H1 (cell line): ENCODE data around the gene ENTPD1. TPM values are rescaled to one million over a fixed set of nuclear protein-coding genes. Genes with fewer than 3 reads are reported as not detected.

ENCODE experiments used
- MAFK ChIP-seq: IDR thresholded peaks from 2 replicates; pipeline ENCODE4 v1.6.1; 2012; ENCODE audit warnings: low read depth, mild to moderate bottlenecking, improper control_type of control experiment, low read length
- SUZ12 ChIP-seq: fragments of 200-600 bp; sonication (generic); IDR thresholded peaks from 2 replicates; pipeline ENCODE4 v1.6.1; 2012; ENCODE audit warnings: mild to moderate bottlenecking, inconsistent platforms, low read length, moderate library complexity, mixed read lengths
- polyA plus RNA-seq, 7 experiments: library from polyadenylated mRNA; depleted of rRNA in 3 of 7; stranded (reverse) in 5 of 7; unstranded in 2 of 7; fragments of >200 nt in 5 of 7; fragments of 200-250 nt in 2 of 7; gene quantifications; 1 replicate in 5 of 7; 2 replicates in 1 of 7; 4 replicates in 1 of 7; pipeline versions ENCODE4 v1.2.1 to v1.2.3, GENCODE V29; 2011 to 2013; ENCODE audit warnings: missing spikeins in 2 of 7, mixed read lengths in 2 of 7
- total RNA-seq: library from RNA; stranded (reverse); fragmentation: NEBNext Ultra II Directional; extraction: Animal tissue kit (Norgen Biotek cat#: 25700); gene quantifications from 2 replicates; pipeline ENCODE4 v1.2.1, GENCODE V29; 2021

ENTPD1 gene
- total and polyA plus RNA-seq, 2 of the 8 experiments (the other 6 are each of a cell fraction or from before 2014, with no cell fraction given) = 2.2 to 2.5 TPM

GRCh38 chr10:95759233-95759826, 3.4 kb downstream of the ENTPD1 start (continued):
- TF ChIP-seq MAFK = no peak
- no peak for TF ChIP-seq SUZ12
